ENCODE results near the gene EMILIN3.

GRCh38 chr20:41367956-41368355 is 1.3 kb upstream of the EMILIN3 start:
- no peak for TF ChIP-seq POLR2A (IDR thresholded peaks at IDR 0.05; ENCODE audit: low read length)
- no peak for TF ChIP-seq GATA1 (IDR thresholded peaks at IDR 0.05; ENCODE audit: low read depth, low read length)

All from erythroblast (primary cell).